OCI-LY1 (cell line): ENCODE results near the gene DVL1.

Experiments used
- CTCF ChIP-seq: fragments of 200-600 bp; sonication (generic), shearing (Covaris generic); IDR thresholded peaks from 2 replicates; pipeline ENCODE4 v1.5.1; 2017; ENCODE audit warnings: mild to moderate bottlenecking, antibody characterized with exemption, low read length, moderate library complexity, mixed read lengths
- EZH2 ChIP-seq: fragments of 200-600 bp; sonication (generic), shearing (Covaris generic); IDR thresholded peaks from 2 replicates; pipeline ENCODE4 v1.8.0; 2017; ENCODE audit warnings: borderline replicate concordance, mixed run types, mild to moderate bottlenecking, antibody characterized with exemption, low read length, moderate library complexity, mixed read lengths

GRCh38 chr1:1344655-1345361 is 4.4 kb downstream of the DVL1 start:
- no peak for TF ChIP-seq EZH2
- peak; percentile 34; the same call in 1 of the 2 replicates for TF ChIP-seq CTCF
